G401.6 (cell line): Measurements from ENCODE around the gene MAD2L2.

Experiments used
- FAIRE-seq: peaks from 2 replicates; lab custom pipeline; 2012; peaks lifted over from hg19 to GRCh38; lab: Jason Lieb, UNC

The MAD2L2 gene

GRCh38 chr1:11704691-11705475 lies 23.9 kb upstream of the MAD2L2 start:
- no peak for FAIRE-seq

GRCh38 chr1:11704194-11704529 lies 23.2 kb upstream of the MAD2L2 start:
- no peak for FAIRE-seq

- FAIRE-seq: no peak
Measured at GRCh38 chr1:11703357-11704193, 22.6 kb upstream of the MAD2L2 start.

- FAIRE-seq: no peak
Measured at GRCh38 chr1:11701981-11702803, 21.2 kb upstream of the MAD2L2 start.

- no peak for FAIRE-seq
Measured at GRCh38 chr1:11701551-11701961, 20.6 kb upstream of the MAD2L2 start.

- FAIRE-seq: no peak
Measured at GRCh38 chr1:11700601-11701467, 19.9 kb upstream of the MAD2L2 start.

GRCh38 chr1:11697893-11698210 lies 16.9 kb upstream of the MAD2L2 start:
- FAIRE-seq: no peak

GRCh38 chr1:11697188-11697892 lies 16.4 kb upstream of the MAD2L2 start:
- no peak for FAIRE-seq

- FAIRE-seq: no peak
Measured at GRCh38 chr1:11695861-11696260, 14.9 kb upstream of the MAD2L2 start.

GRCh38 chr1:11693917-11694316 lies 13.0 kb upstream of the MAD2L2 start:
- FAIRE-seq: no peak

- no peak for FAIRE-seq
Measured at GRCh38 chr1:11693024-11693590, 12.2 kb upstream of the MAD2L2 start.

- no peak for FAIRE-seq
Measured at GRCh38 chr1:11691928-11692711, 11.2 kb upstream of the MAD2L2 start.

GRCh38 chr1:11691302-11691914 lies 10.5 kb upstream of the MAD2L2 start, which contains the start of gene DRAXIN:
Gene DRAXIN (plus strand): TSS chr1:11691710. CDS start chr1:11706259, 14,549 bp downstream.
- FAIRE-seq: no peak

- FAIRE-seq: no peak
Measured at GRCh38 chr1:11690397-11691301, 9.7 kb upstream of the MAD2L2 start.

GRCh38 chr1:11688506-11688905 lies 7.6 kb upstream of the MAD2L2 start:
- no peak for FAIRE-seq

GRCh38 chr1:11685210-11685752 lies 4.3 kb upstream of the MAD2L2 start:
- no peak for FAIRE-seq

GRCh38 chr1:11684070-11684469 lies 3.1 kb upstream of the MAD2L2 start:
- FAIRE-seq: no peak

GRCh38 chr1:11682799-11683198 lies 1.9 kb upstream of the MAD2L2 start:
- FAIRE-seq: no peak
